Prostate gland (tissue), 2 donors: ENCODE measurements around the gene SLC35G4. TPM values are rescaled to one million over a fixed set of nuclear protein-coding genes. Genes with fewer than 3 reads are reported as not detected.
"Not testable (repeated sequence)": the region's sequence is repeated elsewhere in the genome, so short reads cannot be mapped to it uniquely, and the experiment has no call there.

Experiments
- DNase-seq: peaks from one replicate; pipeline ENCODE4 v3.0.0-alpha.2; 2019; ENCODE audit warnings: low spot score
- H3K27ac ChIP-seq, 2 donors: fragments of 200-600 bp; sonication (generic); 2 replicates each; pipeline ENCODE4 v1.5.1; 2017 to 2019
- H3K27me3 ChIP-seq: fragments of 200-600 bp; sonication (generic); replicated peaks from 2 replicates; pipeline ENCODE4 v1.5.1; 2019; ENCODE audit not compliant: insufficient read depth
- H3K36me3 ChIP-seq, 2 donors: fragments of 200-600 bp; sonication (generic); 1 replicate in 1 of 2; 2 replicates in 1 of 2; pipeline versions ENCODE4 v1.5.1 to v1.8.1; 2017 to 2019
- H3K4me1 ChIP-seq: fragments of 200-600 bp; sonication (generic); replicated peaks from 2 replicates; pipeline ENCODE4 v1.5.1; 2019
- H3K4me3 ChIP-seq, 2 donors: fragments of 200-600 bp; sonication (generic); 2 replicates each; pipeline ENCODE4 v1.5.1; 2017 to 2019
- H3K9me3 ChIP-seq: fragments of 200-600 bp; sonication (generic); 2 replicates; pipeline ENCODE4 v1.5.1; 2017
- CTCF ChIP-seq, 4 experiments: fragments of 200-600 bp in 2 of 4; fragments of 450-650 bp in 2 of 4; sonication (generic) in 2 of 4; IDR thresholded peaks; 1 replicate in 3 of 4; 2 replicates in 1 of 4; pipeline ENCODE4 v1.5.1; 2016 to 2019; ENCODE audit warnings: antibody characterized with exemption in 4 of 4, mild to moderate bottlenecking in 2 of 4, moderate library complexity in 2 of 4
- POLR2A ChIP-seq: fragments of 450-650 bp; IDR thresholded peaks from one replicate; pipeline ENCODE4 v1.6.1; 2016; ENCODE audit warnings: antibody characterized with exemption, mild to moderate bottlenecking
- POLR2AphosphoS5 ChIP-seq: sonication (generic); formaldehyde crosslinking; IDR thresholded peaks from one replicate; pipeline ENCODE4 v1.6.1; 2017; ENCODE audit warnings: antibody characterized with exemption
- WGBS: methylation state at CpG from one replicate; pipeline ENCODE4 v1.1.5; 2018; 5-methylcytosine and 5-hydroxymethylcytosine counted together
- intact Hi-C: fragments of 100-400 bp; cut with DNase I; formaldehyde crosslinking; loops from one replicate; pipeline ENCODE4 v1.14.2; 2022
- total RNA-seq, 2 donors: library from RNA; depleted of rRNA; stranded (reverse); fragments of >200 nt; gene quantifications; one replicate each; pipeline ENCODE4 v1.1.0, GENCODE V29; 2016

Gene SLC35G4
- total RNA-seq, result not detected

- H3K9me3 ChIP-seq, H3K4me1 ChIP-seq, H3K4me3 ChIP-seq, DNase-seq, intact Hi-C loops, H3K27ac ChIP-seq, H3K27me3 ChIP-seq, H3K36me3 ChIP-seq: not testable (repeated sequence)
- WGBS, result 100% methylated on average over 5 of the region's 9 CpGs
These were observed at the start of gene SLC35G4 for GRCh38 chr18:11609488-11609887. Gene SLC35G4, plus strand, starts transcription at chr18:11609596. Its CDS starts 0 bp downstream, at chr18:11609596.

GRCh38 chr18:11561293-11561692 is 48.1 kb upstream of the SLC35G4 start:
- no peaks in the 10 kb centered on the region for H3K36me3 ChIP-seq
- no peaks in the 10 kb centered on the region for H3K4me1 ChIP-seq
- intact Hi-C loops, result no loop called here
- no peak overlapping the region for H3K4me3 ChIP-seq
- no peaks in the 10 kb centered on the region for H3K27me3 ChIP-seq
- H3K9me3 ChIP-seq, result no peaks in the 10 kb centered on the region
- TF ChIP-seq POLR2A, result no peak
- TF ChIP-seq CTCF (IDR thresholded peaks at IDR 0.05), result no peak
- no peak for DNase-seq
- no peak overlapping the region for H3K27ac ChIP-seq
- WGBS, result 36% methylated on average over 4 of the region's 4 CpGs

GRCh38 chr18:11565716-11566115 is 43.7 kb upstream of the SLC35G4 start:
- no peaks in the 10 kb centered on the region for H3K27me3 ChIP-seq
- no peaks in the 10 kb centered on the region for H3K4me1 ChIP-seq
- H3K27ac ChIP-seq, result no peak overlapping the region
- no peaks in the 10 kb centered on the region for H3K36me3 ChIP-seq
- no peak overlapping the region for H3K4me3 ChIP-seq
- WGBS, result 82% methylated on average over 5 of the region's 5 CpGs
- intact Hi-C loops, result loop anchor here (2.0 kb wide), 1 partner anchor 31 kb away; no protein-coding TSS in a partner anchor
- no peak for TF ChIP-seq POLR2AphosphoS5
- no peak for TF ChIP-seq POLR2A
- no peak for TF ChIP-seq CTCF (IDR thresholded peaks at IDR 0.05)
- no peaks in the 10 kb centered on the region for H3K9me3 ChIP-seq
- no peak for DNase-seq

GRCh38 chr18:11566236-11566965 is 43.0 kb upstream of the SLC35G4 start:
- no peak overlapping the region for H3K4me3 ChIP-seq
- no peaks in the 10 kb centered on the region for H3K9me3 ChIP-seq
- H3K27me3 ChIP-seq, result no peaks in the 10 kb centered on the region
- 69% methylated on average over 5 of the region's 5 CpGs for WGBS
- H3K36me3 ChIP-seq, result no peaks in the 10 kb centered on the region
- TF ChIP-seq POLR2A (no peak), CTCF (IDR thresholded peaks at IDR 0.05) (no peak), POLR2AphosphoS5 (no peak)
- H3K27ac ChIP-seq, result no peak overlapping the region
- H3K4me1 ChIP-seq, result no peaks in the 10 kb centered on the region
- DNase-seq, result no peak
- intact Hi-C loops, result loop anchor here (2.0 kb wide), 1 partner anchor 32 kb away; no protein-coding TSS in a partner anchor

GRCh38 chr18:11567396-11567795 is 42.0 kb upstream of the SLC35G4 start:
- Histone ChIP-seq H3K27me3 (no peaks in the 10 kb centered on the region), H3K9me3 (no peaks in the 10 kb centered on the region), H3K4me1 (no peaks in the 10 kb centered on the region), H3K36me3 (no peaks in the 10 kb centered on the region), H3K27ac (no peak overlapping the region), H3K4me3 (no peak overlapping the region)
- no peak for DNase-seq
- TF ChIP-seq CTCF (IDR thresholded peaks at IDR 0.05), result no peak
- intact Hi-C loops, result loop anchor here (2.0 kb wide), 1 partner anchor 33 kb away; no protein-coding TSS in a partner anchor
- WGBS, result 77% methylated on average over 7 of the region's 7 CpGs
